ENCODE data around the gene CELF5.
"Not testable (repeated sequence)": the region's sequence is repeated elsewhere in the genome, so short reads cannot be mapped to it uniquely, and the experiment has no call there.

Gene CELF5

DNA sequence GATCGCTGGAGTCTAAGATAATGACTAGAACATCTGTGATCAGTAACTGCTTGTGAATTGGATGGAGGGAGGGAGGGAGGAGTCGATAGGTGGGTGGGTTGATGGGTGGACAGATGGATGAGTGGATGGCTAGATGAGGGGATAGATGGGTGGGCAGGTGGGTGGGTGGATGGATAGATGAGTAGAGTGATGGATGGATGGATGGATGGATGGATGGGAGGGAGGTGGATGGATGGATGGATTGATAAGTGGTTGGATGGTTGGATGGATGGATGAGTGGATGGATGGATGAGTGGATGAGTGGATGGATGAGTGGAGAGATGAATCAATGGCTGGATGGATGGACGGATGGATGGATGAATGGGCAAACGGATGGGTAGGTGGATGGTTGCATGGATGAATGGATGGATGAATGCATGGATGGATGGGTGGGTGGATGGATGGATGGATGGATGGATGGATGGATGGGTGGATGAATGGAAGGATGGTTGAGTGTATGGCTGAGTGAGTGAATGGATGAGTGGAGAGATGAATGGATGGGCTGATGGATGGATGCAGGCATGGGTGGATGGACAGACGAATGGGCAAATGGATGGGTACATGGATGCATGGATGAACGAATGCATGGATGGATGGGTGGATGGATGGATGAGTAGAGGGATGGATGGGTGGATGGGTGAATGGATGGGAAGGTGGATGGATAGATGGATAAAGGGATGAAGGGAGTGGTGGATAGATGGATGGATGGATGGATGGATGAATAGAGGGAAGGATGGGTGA lies 97.9 kb downstream of the CELF5 start:
- DNase-seq (ENCODE audit: low read depth): no peak

DNA sequence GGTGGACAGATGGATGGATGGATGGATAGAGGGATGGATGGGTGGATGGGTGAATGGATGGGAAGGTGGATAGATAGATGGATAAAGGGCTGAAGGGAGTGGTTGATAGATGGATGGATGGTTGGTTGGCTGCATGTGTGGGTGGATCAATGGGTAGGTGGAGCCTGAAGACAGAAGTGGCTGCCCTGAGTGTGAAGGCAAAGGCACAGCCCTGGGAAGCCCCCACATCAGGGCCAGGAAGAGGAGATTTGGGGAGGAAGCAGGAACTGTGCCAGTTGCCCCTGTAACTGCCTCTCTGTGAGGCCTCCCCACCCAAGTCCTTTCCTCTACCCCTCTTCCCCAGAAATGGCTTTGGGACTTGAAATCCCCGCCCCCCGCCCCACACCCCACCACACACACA lies 98.6 kb downstream of the CELF5 start:
- DNase-seq (ENCODE audit: low read depth): no peak

DNA sequence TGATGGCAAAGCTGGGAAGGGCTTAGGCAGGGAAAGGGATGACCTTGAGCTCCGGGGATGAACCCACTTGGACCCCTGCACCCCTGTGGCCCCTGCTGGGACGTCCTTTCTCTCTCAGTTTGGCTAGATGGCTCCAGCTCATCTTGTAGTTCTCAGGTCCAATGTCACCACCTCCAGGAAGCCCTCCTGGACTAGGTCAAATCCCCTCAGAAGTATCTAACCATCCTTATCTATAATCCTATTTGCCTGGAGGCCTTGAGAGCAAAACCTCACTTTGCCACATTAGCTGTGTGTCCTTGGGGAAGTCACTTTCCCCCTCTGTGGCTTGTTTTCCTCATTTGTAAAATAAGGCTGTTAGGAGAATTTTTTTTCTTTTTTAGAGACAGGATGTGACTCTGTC lies 99.2 kb downstream of the CELF5 start:
- DNase-seq (ENCODE audit: low read depth): no peak

DNA sequence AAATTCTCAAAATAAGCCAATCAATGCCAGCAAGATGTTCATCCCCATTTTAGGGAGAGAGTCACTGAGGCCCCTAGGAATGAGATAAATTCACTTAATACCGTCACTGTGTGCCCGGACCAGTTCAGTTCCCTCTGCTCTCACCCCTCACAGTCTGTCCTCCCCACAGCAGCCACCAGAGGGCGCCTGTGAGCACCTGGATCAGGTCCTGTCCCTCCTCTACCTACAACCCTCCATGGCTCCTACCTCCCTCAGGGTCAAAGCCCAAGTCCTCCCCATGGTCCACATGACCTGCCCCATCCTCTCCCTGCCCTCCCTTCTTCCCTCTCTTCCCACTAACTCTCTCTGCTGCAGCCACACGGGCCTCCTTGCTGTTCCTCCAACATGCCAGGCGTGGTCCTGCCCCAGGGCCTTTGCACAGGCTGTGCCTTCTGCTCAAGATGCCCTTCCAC lies 100.0 kb downstream of the CELF5 start:
- DNase-seq (ENCODE audit: low read depth): peak; percentile 69

DNA sequence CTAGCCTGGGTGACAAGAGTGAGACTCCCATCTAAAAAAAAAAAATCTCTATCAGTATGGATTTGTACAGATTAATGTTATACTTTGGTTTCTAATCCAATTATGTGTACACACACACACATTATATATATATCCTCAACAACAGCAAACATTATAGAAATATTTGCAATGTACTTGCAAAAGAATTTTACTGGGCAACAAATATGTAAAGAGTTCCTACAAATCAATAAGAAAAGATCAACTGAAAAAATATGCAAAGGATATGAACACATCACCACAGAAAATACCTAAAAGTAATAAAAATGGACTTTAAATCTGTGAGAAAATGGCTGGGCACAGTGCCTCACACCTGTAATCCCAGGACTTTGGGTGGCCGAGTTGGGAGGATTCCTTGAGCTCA lies 101.0 kb downstream of the CELF5 start:
- no peak for DNase-seq (ENCODE audit: low read depth)

DNA sequence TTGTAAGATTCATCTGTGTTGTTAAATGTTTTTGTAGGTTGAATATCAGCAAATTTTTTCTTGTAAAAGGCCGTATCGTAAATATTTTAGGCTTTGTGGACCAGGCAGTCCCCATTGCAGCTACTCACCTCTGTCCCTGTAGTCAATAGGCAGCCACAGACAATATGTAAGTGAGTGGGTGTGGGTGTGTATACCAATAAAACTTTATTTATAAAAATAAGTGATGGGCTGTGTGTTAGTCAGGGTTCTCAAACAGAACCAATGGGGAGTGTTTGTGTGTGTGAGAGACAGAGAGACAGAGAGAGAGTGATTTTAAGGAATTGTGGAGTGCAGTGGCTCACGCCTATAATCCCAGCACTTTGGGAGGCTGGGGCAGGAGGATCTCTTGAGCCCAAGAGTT lies 104.3 kb downstream of the CELF5 start:
- DNase-seq (ENCODE audit: low read depth): no peak

DNA sequence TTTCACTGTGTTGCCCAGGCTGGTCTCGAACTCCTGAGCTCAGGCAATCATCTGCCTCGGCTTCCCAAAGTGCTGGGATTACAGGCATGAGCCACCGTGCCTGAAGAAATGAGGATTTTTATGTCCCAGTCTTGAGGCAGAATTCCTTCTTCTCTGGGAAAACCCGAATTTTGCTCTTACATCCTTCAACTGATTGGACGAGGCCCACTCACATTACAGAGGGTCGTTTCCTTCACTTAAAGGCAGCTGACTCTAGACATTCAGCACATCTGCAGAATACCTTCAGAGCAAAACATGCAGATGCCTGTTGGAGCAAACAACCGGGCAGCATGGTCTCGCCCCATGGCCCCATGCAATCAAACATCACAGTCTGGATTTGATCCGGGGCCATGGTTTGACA lies 105.6 kb downstream of the CELF5 start:
- no peak for DNase-seq (ENCODE audit: low read depth)

DNA sequence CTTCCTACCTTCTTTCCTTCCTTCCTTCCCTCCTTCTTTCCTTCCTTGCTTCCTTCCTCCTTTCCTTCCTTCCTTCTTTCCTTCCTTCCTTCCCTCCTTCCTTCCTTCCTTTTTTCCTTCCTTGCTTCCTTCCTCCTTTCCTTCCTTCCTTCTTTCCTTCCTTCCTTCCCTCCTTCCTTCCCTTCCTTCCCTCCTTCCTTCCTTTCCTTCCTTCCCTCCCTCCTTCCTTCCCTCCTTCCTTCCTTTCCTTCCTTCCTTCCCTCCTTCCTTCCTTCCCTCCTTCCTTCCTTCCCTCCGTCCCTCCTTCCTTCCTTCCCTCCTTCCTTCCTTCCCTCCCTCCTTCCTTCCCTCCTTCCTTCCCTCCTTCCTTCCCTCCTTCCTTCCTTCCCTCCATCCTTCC lies 107.8 kb downstream of the CELF5 start:
- DNase-seq (ENCODE audit: low read depth): not testable (repeated sequence)

DNA sequence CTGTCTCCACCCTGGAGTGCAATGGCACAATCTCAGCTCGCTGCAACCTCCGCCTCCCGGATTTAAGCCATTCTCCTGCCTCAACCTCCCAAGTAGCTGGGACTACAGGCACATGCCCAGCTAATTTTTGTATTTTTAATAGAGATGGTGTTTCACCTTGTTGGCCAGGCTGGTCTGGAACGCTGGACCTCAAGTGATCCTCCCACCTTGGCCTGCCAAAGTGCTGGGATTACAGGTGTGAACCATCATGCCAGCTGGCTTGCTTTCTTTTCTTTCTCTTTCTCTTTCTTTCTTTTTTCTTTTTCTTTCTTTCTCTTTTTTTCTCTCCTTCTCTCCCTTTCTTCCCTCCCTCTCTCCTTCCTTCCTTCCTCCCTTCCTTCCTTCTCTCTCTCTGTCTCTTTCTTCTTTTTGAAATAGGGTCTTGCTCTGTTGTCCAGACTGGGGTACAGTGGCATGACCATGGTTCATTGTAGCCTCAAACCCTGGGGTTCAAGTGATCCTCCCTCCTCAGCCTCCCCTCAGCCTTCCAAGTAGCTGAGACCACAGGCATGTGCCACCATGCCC lies 108.6 kb downstream of the CELF5 start:
- no peak for DNase-seq (ENCODE audit: low read depth)

DNA sequence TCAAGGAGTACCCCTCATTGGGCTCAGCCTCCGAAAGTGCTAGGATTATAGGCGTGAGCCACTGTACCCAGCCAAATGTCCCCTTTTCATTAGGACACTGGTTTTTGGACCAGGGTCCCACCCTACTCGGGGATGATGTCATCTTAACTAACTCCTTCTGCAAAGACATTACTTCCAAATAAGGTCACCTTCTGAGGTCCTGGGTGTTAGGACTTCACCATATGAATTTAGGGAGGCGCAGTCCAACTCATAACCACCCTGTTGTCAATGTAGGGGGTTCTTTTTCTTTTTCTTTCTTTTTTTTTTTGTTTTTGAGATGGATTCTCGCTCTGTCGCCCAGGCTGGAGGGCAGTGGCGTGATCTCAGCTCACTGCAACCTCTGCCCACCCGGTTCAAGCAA lies 109.2 kb downstream of the CELF5 start:
- no peak for DNase-seq (ENCODE audit: low read depth)

DNA sequence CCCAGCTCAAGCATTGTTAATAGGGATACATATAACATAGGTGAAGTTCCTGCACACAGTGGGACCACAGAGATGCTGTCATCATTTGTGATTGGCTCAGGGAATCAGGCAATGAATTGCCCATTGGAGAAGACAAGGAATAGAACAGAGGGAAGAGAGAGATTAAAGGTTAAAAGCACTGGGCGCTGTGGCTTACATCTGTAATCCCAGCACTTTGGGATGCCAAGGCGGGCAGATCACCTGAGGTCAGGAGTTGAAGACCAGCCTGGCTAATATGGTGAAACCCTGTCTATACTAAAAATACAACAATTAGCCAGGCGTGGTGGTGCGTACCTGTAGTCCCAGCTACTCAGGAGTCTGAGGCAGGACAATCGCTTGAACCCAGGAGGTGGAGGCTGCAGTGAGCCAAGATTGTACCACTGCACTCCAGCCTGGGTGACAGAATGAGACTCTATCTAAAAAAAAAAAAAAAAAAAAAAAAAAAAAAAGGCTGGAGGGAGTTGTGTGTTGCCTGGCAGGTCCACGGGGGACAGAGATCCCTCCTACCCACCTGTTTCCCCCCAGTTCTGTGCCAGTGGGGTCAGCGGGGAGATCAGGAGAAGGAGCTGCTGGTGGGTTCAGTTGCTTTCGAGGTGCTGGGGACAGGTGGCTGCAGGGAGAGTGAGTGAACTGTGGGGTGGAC lies 110.4 kb downstream of the CELF5 start:
- not testable (repeated sequence) for DNase-seq (ENCODE audit: low read depth)

DNA sequence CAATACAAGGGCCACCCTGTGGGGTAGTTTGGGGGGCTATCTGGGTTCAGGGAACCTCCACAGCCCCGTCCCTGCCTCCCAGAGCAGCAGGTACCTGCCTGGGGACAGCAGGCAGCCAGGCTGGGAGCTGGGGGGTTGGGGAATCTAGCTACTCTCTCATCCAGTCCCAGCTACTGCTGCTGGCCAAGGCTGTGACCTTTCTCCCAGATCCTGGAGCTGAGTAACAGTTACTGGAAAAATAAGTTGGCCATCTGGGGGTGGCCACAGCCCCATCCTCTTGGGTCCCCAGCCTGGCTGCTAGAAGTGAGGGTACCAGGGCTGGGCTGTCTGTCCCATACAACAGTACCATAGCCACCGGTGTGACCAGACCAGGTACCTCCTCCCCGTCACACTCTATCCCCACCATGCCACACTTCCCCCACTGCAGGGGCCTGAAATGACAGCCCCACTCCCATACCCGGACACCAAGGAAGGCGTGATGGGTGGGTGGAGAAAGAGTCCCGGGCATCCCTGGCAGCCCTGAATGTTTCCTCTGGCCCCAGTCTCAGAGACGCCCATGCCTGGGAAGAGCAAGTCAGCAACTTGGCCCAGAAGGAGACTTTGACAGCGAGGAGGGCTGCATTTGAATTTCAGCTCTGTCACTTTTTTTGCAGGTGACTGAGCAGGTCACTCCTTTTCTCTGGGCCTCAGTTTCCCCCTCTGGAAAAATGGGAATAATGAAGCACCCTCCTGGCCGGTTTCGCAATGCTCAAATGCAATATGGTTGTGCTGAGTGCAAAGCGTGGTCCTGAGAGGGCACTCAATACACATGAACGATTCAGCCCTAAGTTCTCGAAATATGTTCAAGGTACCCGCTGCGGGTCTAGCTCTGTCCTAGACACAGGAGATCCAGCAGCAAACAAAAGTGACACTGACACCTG lies 111.2 kb downstream of the CELF5 start:
- DNase-seq (ENCODE audit: low read depth): no peak

DNA sequence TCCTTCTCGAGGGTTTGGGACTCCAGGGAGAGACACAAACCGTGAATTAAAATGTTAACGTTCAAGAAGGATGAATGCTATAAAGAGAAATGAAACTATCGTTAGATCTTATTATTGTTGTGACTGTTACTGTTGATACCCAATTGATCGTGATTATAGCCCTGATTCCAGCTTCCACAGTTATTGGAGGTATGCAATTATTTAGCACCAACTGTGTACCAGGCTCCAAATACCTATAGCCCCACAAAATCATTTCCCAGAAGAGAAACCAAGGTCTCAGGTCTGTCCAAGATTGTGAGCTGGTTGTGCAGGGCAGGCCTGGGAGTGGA lies 111.9 kb downstream of the CELF5 start:
- DNase-seq (ENCODE audit: low read depth): no peak

DNA sequence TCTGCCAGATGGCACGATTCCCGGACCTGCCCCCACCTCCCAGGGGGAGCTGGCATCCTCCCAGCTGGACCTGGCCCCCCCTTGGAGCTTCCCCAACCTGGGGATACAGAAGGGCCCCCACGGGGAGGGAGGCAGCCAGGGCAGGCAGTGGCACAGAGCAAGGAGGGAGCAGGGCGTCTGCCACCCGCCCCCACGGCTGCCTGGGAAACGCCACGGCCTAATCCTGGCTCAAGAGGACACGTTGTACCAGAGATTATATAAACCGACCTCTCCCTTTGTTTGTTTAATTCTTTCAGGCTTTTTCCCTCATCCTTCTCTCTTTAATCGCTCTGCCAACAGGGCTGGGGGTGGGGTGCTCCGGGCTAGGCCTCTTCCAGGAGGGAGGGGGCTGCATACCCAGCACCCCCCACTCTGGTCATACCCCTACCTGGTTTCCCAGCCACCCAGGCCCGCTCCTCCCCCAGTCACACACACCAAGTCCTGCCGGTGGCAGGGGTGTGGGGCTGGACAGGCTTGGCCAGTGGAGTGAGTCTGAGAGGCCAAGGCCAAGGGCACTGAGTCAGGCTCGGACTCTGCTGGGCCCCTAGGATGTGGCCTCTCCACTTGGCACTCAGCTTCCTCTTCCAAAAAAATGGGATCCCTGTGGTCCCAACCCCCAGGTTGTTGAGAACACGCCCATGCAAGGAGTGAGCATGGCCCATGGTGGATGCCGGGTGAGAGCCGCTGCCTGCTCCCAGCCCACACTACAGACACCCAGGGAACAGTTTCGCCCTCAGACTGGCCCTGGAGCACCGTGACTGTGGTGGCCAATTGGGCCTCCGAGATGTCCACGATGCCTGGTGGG lies 112.4 kb downstream of the CELF5 start:
- no peak for DNase-seq (ENCODE audit: low read depth)

DNA sequence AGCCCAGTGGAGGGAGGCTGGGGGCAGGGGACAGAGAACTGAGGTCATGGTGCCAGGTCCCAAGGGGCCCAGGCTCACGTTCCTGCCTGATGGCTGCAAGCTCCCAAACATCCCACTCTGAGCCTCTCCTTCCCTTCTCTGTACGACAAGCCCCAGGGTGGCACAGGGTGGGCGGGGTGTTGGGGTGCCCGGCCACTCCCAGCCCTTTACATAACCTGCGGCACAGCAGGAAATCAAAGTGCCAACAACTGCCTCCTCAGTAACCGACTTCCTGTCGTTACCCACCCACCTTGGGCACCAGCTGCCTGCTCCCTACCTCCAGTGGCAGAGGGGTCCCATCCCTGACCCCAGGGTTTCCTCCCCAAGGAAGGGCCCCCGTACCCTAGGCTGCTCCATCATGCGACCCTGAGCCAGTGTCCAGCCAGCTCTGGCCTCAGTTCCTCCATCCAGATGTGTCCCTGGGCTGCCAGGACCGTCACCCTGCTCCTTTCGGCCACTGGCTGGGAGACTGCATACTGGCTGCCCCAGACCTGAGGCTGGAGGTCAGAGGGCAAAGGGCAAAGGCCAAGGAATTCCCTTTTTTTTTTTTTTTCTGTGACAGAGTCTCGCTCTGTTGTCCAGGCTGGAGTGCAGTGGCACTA lies 114.2 kb downstream of the CELF5 start:
- DNase-seq (ENCODE audit: low read depth): peak; percentile 34

DNA sequence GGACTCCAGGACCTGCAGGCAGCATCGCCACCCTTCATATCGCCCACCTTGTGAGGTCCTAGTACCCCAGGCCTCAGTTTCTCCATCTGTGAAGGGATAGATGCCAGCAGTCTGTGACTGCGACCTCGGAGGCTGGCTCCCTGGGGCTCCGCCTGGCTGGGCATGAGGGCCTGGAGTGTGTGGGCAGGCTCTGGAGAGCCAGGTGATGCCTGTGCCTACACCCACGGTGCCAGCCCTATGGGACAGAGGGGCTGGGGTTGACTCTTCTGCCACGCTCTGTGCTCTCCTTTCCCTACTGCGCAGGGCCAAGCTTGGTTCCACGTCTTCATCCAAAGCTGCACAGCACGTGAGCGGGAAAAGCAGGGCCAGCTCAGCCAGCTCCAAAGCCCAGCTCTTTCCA lies 115.9 kb downstream of the CELF5 start:
- no peak for DNase-seq (ENCODE audit: low read depth)

DNA sequence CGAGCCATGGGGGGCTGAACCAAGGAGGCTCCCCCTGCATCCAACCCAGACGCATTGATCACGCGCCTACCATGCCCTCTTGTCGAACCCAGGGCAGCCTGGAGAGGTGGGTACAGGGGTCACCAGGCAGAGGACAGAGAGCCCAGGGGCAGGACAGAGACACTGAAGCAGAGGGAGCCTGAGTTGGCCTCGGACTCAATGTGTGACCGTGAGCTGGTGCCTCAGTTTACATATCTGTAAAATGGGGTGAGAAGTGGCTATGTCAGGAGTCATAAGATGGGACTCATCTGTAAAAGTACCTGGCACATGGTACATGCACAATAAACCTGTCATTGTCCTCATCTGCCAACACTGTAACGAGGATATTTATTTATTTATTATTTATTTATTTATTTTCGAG lies 117.8 kb downstream of the CELF5 start:
- DNase-seq (ENCODE audit: low read depth): no peak

DNA sequence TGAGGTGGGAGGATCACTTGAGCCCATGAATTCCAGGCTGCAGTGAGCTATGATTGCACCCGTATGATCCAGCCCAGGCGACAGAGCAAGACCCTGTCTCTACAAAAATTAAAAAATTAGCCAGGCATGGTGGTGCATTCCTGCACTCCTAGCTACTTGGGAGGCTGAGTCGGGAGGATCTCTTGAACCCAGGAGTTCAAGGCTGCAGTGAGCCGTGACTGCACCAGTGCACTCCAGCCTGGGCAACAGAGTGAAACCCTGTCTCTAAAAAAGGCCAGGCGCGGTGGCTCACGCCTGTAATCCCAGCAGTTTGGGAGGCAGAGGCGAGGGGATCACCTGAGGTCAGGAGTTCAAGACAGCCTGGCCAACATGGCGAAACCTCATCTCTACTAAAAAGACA lies 118.5 kb downstream of the CELF5 start:
- DNase-seq (ENCODE audit: low read depth): not testable (repeated sequence)

DNA sequence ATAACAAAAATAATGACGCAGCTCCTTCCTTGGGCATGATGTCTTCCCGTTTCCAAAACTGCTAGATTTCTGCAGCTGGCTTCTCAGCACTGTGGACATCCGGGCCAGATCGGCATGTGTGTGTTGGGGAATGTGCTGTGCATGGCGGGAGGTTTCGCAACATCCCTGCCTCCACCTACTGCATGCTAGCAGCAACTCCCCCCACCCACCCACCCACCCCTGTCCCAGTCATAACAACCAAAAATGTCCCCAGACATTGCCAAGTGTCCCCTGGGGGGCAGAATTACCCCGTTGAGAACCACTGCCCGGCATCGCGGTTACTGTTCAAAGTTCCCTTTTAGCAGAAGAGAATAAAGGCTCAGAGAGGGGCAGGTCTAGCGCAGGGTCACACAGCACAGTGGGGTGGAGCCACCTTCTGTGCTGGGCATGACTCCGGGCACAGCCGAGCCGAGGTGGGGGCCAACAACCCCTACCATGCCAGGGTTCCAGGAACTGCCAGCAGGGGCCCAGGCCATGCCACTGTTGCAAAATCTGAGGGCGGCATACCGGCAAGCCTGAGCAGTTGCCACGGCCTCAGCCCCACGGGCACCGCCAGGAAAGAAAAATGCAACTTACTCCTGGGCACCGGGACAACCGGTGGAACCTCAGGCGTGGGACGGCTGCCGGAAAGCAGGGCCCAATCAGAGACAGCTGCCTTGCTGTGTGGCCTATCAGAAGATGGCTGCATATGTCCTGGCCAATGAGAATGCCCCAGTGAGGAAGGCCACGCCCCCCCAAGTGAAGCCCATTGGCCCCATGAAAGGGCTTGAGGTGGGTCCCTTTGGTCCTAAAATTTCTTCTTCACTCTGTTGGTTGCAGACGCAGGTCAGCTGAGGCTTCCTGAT lies 119.4 kb downstream of the CELF5 start:
- no peak for DNase-seq (ENCODE audit: low read depth)

Data from stimulated activated CD8-positive, alpha-beta memory T cell treated with anti-CD3 and anti-CD28 coated beads, Interleukin-15, amount 100 ng/mL, for 1 hour (primary cell).